GM21619 (cell line): ENCODE results near the gene TAS2R31.
"Not testable (repeated sequence)": the region's sequence is repeated elsewhere in the genome, so short reads cannot be mapped to it uniquely, and the experiment has no call there.

Experiments
- ATAC-seq: cut with Tn5 transposase; IDR thresholded peaks from one replicate; pipeline ENCODE4 v1.9.1; 2021; ENCODE audit not compliant: unreplicated experiment

The TAS2R31 gene, protein sequence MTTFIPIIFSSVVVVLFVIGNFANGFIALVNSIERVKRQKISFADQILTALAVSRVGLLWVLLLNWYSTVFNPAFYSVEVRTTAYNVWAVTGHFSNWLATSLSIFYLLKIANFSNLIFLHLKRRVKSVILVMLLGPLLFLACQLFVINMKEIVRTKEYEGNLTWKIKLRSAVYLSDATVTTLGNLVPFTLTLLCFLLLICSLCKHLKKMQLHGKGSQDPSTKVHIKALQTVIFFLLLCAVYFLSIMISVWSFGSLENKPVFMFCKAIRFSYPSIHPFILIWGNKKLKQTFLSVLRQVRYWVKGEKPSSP

DNA sequence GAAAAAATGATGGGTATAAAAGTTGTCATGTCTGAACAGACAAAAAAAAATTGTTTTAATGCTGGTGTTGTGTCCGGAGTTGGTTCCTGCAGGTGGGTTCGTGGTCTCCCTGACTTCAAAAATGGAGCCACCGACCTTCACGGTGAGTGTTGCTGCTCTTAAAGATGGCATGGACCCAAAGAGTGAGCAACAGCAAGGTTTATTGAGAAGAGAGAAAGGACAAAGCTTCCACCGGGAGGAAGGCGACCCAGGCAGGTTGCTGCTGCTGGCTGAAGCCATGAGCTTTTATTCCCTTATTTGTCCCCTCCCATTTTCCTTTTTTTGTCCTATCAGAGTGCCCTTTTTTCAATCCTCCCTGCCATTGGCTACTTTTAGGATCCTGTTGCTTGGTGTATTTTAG is at the start of gene TAS2R31:
TSS of gene TAS2R31 (minus strand) at position 101 of the 400 bp plus-strand sequence. CDS start at position 29, 72 bp downstream.
- no peak for ATAC-seq

DNA sequence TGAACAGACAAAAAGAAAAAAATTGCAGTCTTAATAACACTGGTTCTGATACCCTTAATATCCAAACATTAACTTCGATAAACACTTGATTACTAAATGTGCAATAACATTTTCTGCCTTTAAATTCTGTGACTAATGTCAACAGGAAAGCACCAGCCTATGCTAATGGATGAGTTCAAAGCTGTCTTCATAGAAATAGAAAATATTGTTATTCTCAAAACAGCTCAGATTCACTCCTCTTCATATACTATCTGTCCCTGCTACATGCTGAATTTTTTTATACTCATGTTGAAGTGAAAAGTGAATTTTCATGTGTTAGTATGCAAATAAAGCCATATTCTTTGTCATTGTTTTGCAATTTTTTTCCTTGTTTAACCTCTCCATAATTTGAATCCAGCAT is 47.0 kb upstream of the TAS2R31 start:
- no peak for ATAC-seq

DNA sequence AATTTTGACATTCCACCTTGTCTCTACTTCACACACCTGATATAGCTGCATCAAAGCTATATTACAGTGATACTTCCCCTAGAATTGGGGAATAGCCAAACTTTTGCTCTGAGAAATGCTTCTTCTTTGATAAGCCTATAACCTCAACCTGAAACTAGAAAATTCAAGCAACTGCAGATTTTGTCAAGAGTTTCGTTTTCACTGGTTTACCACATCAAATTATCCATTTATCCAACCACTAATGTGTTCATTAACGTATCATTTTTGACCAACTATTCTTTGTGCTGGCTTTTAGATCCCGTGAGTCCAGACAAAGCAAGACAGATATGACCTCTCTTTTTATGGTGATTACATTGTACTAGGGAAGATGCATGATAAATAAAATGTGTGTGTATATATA is 44.4 kb upstream of the TAS2R31 start:
- peak; percentile 52 for ATAC-seq

DNA sequence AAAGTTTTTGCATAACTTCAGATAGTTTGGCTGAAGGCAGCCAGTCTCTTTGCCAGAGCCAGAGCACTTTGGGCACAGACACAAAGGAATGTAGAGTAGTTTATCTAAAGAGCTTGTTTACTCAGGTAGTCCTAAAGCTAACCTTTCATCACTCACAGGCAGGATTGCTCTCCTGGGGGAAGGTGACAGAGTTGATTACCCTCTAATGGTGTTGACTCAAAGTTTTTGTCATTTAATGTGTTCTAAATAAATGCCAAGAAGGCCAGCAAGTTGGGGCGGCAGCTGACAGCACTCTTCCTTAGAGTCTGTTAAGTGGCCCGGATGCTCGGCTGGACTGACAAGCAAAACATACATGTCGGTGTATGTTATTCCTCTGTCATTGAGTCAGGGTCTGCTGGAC is 40.2 kb upstream of the TAS2R31 start:
- no peak for ATAC-seq

DNA sequence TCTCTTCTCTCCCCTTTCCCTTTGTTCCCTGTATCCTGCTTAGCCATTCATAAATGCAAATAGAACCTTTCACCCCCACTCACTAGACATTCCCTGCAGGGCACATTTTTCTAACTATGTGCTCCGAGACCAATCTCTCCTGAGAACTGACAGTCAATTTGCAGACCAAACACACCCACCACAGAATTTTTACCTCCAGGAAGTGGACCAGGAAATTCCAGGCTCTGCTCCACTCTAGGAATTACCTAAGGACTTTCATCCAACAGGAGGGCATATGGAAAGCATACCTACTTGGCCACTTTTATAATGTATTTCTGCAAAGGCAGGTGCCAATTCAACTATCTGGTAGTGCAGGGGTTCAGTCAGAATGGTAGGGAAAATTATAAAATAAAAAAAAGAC is 39.8 kb upstream of the TAS2R31 start:
- no peak for ATAC-seq

DNA sequence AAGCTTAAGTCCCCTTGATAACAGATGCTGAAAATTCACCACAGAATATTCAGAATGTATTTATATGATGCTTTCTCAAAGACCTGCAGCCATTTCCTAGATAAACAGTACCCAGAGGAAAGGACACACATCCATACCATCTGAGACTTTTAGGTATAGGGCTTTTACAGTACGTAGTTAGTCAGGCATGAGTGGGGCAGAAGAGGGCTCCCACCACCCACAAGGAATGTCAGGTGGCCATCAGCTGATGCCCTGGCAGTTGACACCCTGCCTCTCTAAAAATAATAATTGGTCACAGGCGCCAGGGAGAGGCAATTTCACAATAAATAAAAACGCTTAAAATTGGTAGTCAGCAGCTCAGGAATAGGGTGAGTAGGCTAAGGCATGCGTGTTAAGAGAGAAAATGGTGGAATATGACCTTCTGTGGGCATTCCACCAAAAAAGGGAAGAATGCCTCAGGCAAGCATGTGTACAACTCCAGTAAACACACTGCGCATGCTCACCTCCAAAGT is 38.7 kb upstream of the TAS2R31 start:
- no peak for ATAC-seq

DNA sequence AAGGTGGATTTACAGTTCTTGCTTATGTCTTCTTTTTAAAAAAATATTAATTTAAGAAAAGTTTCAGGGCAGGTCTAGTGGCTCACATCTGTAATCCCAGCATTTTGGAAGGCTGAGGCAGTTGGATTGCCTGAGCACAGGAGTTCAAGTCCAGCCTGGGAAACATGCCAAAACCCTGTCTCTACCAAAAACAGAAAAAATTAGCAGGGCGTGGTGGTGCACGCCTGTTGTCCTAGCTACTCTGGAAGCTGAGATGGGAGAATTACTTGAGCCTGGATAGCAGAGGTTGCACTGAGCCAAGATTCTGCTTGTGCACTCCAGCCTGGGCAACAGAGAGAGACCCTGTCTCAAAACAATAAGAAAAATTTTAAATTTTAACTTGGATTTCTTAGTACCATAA is 36.3 kb upstream of the TAS2R31 start:
- ATAC-seq: no peak

DNA sequence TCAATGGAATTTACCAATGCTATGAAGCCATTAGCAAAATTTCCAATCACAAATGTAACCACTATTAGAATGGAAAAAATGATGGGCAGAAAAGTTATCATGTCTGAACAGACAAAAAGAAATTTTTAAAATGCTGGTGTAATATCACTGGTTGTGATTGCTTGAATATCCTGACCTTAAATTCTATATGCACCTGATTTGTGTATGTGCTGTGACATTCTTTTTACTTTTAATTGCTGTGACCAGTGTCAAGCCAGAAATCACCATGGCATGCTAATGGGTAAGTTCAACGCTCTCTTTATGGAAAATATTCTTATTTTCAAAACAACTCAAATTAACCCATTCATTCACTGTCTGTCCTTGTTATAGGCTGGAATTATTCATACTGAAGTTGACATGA is 31.0 kb upstream of the TAS2R31 start, which contains the start of gene TAS2R46:
TSS of gene TAS2R46 (minus strand) at position 101 of the 400 bp plus-strand sequence. CDS start at position 101, 0 bp downstream.
- ATAC-seq: not testable (repeated sequence)

DNA sequence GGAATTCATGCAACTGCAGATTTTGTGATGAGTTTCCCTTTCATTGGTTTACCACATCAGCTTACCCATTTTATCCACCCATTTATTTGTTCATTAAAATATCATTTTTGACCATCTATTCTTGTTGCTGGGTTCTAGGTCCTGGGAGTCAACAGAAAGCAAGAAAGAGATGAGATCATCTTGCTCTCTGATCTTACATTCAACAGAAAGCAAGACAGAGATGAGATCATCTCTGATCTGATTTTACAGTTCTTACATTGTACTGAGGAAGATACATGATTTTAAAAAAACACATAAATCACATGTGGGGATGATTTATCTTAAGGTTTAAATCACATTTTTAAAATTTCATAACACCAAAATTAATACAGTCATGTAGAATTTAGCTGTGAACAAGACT is 28.6 kb upstream of the TAS2R31 start:
- no peak for ATAC-seq

DNA sequence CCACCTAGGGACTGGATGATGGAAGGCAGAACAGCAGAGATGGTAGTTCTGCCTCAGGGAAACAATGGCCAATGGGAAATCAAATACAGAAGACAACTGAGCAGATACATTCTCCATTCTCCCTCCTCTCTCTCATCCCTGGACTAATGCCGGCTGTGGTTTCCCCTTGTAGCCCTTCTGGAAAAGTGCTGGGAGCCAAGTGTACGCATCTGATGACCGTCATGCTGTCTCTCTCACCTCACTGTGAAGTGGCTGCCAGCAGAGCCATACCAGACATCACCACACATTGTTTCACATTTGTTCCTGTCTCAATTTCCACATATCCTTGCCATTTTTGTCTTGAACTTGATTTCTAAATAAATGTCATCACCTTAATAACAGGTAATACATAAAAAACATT is 27.8 kb upstream of the TAS2R31 start:
- ATAC-seq: no peak

DNA sequence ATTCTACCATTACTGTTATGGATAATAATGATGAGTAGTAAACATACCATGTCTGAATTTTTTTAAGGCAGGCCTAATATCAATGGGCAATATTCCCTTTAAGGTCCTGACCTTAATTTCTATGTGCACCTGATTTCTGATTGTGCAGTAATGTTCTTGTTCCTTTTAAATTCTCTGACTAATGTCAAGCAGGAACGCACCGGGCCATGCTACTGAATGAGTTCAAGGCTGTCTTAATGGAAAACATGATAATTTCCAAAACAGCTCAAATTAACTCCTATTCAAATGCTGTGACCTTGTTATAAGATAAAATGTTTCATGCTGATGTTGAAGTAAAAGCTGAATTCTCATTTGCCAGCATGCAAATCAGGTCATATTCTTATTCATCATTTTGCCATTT is 24.1 kb upstream of the TAS2R31 start:
- ATAC-seq: no peak

DNA sequence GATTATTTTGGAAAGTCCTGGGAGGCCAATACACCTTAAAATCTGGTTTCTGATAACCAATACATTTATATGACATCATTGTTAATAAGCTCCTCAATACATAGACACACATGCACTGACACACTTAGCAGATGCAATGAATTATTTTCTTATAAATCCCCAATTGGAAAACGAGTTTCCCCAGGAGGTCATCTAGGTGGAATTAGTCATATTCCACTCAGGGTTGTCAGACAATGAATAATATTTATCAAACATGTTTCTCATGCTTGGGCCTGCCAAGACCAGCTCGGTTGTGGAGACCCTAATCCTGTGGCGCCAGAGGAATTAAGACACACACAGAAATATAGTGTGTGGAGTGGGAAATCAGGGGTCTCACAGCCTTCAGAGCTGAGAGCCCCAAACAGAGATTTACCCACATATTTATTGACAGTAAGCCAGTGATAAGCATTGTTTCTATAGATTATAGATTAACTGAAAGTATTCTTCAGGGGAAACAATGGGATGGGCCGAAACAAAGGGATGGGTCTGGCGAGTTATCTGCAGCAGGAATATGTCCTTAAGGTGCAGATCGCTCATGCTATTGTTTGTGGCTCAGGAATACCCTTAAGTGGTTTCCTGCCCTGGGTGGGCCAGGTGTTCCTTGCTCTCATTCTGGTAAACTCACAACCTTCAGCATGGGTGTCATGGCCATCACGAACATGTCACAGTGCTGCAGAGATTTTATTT is 18.8 kb upstream of the TAS2R31 start:
- ATAC-seq: not testable (repeated sequence)

DNA sequence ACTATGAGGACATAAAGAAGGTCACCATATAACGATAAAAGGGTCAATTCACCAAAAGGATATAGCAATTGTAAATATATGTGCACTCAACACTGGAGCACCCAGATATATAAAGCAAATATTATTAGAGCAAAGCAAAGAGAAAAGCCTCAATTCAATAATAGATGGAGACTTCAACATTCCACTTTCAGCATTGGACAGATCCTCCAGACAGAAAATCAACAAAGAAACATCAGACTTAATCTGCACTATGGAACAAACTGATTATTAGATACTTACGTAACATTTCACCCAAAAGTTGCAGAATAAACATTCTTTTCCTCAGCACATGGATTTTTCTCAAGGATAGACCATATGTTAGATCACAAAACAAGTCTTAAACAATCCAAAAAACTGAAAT is 10.2 kb upstream of the TAS2R31 start:
- not testable (repeated sequence) for ATAC-seq

DNA sequence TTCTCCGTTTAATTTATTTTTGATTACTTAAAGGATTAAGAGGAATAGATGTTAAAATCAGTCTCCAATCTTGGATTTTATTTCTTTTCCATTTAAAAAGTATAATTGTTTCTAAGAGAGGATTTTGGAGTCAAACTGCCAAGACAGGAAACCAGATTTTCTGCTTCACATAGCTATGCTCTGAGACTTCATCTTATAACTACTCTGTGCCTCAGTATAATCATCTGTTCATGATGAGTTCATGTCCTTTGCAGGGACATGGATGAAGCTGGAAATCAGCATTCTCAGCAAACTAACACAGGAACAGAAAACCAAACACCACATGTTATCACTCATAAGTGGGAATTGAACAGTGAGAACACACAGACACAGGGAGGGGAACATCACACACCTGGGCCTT is 9.0 kb upstream of the TAS2R31 start:
- no peak for ATAC-seq

DNA sequence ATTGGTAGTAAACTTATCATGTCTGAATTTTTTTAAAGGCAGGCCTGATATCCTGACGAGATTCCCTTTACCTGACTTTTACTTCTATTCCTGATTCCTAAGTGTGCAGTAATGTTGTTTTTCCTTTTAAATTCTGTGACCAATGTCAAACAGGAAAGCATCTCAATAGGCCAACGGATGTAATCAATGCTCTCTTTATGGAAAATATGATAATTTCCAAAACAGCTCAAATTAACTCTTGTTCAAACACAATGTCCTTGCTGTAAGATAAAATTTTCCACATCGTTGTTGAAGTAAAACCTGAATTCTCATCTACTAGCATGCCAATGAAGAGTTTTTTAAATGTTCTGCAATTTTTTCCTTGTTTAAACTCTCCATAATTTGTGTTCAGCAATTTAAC is 8.0 kb upstream of the TAS2R31 start:
- no peak for ATAC-seq

DNA sequence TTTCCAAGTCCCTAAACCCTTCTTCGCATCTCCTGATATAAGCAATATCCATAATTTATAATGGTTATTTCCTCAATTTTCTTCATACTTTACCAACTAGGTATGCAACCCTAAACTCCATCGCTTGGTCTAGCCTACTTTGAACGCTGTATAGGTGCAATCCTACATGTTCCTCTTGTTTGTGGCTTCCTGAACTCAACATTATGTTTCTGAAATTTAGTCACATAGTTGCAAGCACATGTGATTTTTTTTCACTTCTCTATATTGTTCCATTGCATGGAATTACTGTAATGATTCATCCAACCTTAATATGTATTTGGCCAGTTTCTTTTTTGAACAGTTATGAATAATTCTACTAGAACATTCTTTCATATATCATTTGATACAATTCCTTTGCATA is 2.8 kb upstream of the TAS2R31 start:
- not testable (repeated sequence) for ATAC-seq

DNA sequence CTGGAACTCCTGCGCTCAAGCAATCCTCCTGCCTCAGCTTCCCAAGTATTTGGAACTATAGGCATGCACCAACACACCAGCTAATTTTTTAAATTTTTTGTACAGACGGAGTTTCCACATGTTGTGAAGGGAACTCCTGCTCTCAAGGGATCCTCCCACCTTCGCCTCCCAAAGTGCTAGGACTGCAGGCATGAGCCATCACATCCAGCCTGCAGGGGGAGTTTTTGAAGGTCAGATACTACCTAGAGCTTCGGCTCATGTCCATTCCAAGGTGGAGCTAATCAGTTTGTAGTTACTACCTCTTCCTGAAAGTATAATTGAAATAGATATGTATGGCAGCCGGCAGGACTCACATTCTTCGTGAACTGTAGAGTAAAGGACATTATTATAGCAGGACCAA is 5.1 kb downstream of the TAS2R31 start:
- no peak for ATAC-seq

DNA sequence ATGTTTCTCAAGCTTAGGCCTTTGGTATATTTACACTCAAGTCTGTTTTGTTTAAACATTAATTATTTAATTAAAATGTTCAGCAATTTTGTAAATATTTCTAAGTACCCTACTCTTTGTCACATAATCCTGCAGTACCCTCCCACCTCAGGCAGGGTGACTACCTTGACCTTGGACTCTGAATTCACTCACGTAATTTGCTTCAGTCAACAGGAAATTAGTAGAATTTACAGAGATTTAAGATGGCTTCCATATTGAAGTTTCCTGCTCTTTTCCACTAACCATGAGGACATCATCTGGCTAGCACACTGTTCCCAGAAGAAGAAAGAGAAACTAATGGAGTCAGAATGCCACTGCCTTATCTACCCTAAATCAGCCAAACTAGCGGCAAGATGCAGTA is 7.8 kb downstream of the TAS2R31 start:
- no peak for ATAC-seq

DNA sequence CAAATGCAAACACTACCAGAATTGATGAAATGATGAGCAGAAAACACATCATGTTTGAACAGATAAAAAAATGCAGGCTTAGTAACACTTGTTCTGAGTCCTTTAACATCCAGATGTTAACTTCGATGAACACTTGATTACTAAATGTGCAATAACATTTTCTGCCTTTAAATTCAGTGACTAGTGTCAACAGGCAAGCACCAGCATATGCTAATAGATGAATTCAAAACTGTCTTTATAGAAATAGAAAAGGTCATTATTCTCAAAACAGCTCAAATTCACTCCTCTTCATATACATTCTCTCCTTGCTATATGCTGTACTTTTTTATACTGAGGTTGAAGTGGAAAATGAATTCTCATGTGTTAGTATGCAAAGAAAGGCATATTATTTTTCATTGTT is 8.7 kb downstream of the TAS2R31 start, which contains the start of gene TAS2R19:
TSS of gene TAS2R19 (minus strand) at position 101 of the 400 bp plus-strand sequence. CDS start at position 52, 49 bp downstream.
- no peak for ATAC-seq

DNA sequence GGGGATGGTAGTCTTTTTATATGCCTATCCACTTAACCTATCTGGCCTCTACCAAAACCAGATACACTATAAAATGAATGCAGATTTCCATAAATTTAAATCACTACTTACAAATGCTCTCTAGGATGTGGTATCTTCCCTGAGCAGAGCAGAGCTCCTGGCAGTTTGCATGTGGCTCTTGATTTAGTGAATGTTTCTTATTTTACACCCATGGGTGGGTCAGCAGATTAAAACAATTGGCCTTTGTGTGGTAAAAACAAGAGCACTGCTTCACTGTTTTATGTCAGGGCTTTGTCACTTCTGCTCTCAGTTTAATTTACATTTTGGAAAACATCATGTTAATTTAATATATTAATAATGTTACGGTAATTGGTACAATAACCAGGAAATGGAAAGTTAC is 14.3 kb downstream of the TAS2R31 start:
- ATAC-seq: no peak

DNA sequence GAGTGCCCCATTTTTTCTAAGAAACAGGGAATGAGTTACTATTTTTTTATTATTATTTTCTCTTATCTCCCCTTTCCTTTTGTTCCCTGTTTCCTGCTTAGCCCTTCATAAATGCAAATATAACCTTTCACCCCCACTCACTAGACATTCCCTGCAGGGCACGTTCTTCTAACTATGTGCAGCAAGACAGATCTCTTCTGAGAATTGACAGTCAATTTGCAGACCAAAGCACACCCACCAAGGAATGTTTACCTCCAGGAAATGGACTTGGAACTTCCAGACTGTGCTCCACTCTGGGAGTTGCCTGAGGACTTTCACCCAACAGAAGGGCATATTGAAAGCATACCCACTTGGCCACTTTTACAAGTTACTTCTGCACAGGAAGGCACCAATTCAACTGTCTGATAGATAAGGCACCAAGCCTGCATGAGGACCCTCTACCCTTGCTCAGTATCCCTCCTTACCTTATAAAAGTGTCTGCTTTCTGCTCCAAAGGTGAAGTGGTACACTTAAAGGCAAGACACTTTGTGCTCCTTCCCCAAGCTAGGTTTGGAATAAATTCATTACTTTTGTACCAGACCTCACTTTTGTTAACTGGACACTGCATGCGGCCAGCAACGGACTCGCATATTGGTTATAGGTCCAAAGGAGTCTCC is 15.3 kb downstream of the TAS2R31 start:
- ATAC-seq: no peak

DNA sequence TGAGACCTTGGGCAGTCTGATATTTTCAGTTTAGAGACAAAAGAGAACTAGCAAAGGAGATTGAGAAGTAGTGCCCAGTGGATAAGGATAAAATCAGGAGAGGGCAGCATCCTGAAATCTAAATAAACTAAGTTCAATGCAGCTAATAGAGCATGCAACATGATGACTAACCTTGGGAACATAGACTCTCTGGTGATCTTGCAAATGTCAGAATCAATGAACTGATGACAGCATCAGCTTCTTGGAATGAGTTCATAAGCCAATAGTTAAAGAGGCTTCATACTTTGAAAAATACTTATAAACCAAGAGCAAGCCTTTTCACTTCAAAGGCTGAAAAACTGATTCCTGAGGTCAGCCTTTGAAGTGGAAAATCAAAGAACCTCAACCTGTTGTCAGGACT is 17.0 kb downstream of the TAS2R31 start:
- ATAC-seq: no peak
